SK-N-MC (cell line): ENCODE data around the gene PPARA.

Experiments
- EZH2 ChIP-seq: fragments of 200-600 bp; sonication (generic); IDR thresholded peaks from one replicate; pipeline ENCODE4 v1.6.1; 2017; ENCODE audit warnings: antibody characterized with exemption
- FOXP2 ChIP-seq: optimal IDR thresholded peaks from 2 replicates; pipeline ENCODE3; 2011; ENCODE audit warnings: mild to moderate bottlenecking, moderate library complexity; ENCODE audit not compliant: insufficient read depth; ENCODE audit errors: extremely low read length, control extremely low read depth
- POLR2AphosphoS5 ChIP-seq: IDR thresholded peaks from 2 replicates; pipeline ENCODE4 v1.6.1; 2012; ENCODE audit warnings: mild to moderate bottlenecking, low read depth, low read length, borderline replicate concordance

GRCh38 chr22:46251266-46251665 is 100.9 kb downstream of the PPARA start:
- TF ChIP-seq EZH2: no peak
- TF ChIP-seq POLR2AphosphoS5: no peak
- TF ChIP-seq FOXP2: no peak
